ENCODE measurements around the gene GPR68.
A peak's percentile ranks its signal among the peaks of the same experiment; 100 is the strongest.

Gene GPR68

GRCh38 chr14:91244501-91244901 is at the start of gene GPR68:
TSS of gene GPR68 (minus strand) at chr14:91244704. CDS start at chr14:91235050, 9,654 bp downstream.
- peak in 37 of 51 donors; percentile 4 to 71 (median 47) for DNase-seq

- no peak for DNase-seq
Observed at GRCh38 chr14:91294153-91294552, 49.6 kb upstream of the GPR68 start.

- peak in 3 of 51 donors; percentile 11 to 21 (median 16) for DNase-seq
Observed at GRCh38 chr14:91293281-91293680, 48.8 kb upstream of the GPR68 start.

- DNase-seq = no peak
Observed at GRCh38 chr14:91292491-91292890, 48.0 kb upstream of the GPR68 start.

- no peak for DNase-seq
Observed at GRCh38 chr14:91291786-91292405, 47.4 kb upstream of the GPR68 start.

GRCh38 chr14:91290986-91291385 is 46.5 kb upstream of the GPR68 start:
- no peak for DNase-seq

DNA sequence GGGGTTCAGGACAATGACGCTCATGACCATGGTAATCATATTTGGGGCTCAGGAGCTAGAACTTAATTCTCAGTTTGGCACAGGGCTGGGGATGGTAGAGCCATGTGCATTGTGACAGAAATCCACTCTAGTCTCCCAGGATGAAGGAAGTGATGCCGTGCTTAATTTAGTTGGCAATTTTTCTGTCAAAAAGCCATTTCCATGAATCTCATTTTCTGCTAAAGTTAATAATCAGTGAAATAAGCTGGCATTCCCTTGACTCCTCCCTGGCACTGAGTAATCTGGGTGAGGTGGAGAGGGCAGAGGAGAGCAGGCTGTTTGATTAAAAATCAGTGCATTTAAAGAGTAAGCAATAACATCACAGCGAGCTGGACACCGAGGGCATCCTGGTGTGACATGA is 45.0 kb upstream of the GPR68 start:
- no peak for DNase-seq

GRCh38 chr14:91288876-91289275 is 44.4 kb upstream of the GPR68 start:
- no peak for DNase-seq

- DNase-seq = peak in 44 of 51 donors; percentile 6 to 84 (median 45)
Observed at GRCh38 chr14:91286530-91286937, 42.0 kb upstream of the GPR68 start.

DNA sequence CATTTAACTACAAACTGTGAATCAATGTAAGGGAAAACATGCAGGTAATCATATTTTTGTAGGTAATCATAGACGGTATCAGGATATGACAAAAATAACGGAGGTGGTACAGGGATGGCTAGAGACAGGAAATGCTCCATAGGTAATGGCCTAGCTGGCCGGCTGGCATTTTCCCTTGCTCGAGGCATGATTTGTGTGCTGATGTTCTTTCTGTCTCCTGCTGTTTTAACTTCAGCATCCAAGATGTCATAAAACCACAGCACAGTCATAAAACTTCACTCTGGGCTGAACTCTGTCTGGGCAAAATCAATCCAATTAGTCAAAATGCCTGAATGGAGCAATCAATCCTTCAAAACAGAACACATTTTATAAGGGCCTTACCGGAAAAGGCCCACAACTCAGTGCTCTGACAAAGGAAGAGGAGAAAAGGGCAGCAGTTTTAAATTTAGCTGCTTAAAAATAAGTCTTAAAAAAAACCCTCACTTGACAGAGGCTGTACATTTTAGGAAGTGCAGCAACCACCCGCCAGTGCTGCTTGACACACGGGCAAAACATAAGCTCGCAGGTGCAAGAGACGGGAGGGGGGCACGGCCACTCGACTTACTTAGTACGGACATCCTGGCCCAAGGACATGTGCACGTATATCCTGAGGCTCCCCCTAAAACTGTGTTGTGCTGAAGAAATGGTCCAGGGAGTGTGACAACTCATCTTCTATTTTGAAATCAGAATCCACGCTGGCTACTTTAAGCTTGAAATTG is 40.5 kb upstream of the GPR68 start:
- no peak for DNase-seq

GRCh38 chr14:91284146-91284790 is 39.8 kb upstream of the GPR68 start:
- no peak for DNase-seq

DNA sequence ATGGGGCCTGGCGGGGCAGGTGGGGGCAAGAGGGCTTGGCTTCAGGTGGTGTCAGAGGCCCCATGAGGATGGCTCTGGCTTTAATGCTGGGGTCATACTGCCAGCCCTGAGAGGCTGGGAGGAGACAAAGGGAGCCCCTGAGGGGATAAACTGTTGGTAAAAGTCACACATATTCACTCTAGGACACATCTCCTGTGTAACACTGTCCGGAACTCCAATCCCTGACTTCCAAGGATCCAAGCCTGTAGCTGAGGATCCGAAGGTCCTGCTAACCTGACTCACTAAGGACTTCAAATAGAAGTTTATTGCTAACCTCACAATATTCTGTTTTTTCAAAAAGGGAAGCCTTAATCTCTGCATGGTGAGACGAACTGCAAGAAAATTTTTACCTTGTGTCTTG is 39.2 kb upstream of the GPR68 start:
- DNase-seq = no peak

DNA sequence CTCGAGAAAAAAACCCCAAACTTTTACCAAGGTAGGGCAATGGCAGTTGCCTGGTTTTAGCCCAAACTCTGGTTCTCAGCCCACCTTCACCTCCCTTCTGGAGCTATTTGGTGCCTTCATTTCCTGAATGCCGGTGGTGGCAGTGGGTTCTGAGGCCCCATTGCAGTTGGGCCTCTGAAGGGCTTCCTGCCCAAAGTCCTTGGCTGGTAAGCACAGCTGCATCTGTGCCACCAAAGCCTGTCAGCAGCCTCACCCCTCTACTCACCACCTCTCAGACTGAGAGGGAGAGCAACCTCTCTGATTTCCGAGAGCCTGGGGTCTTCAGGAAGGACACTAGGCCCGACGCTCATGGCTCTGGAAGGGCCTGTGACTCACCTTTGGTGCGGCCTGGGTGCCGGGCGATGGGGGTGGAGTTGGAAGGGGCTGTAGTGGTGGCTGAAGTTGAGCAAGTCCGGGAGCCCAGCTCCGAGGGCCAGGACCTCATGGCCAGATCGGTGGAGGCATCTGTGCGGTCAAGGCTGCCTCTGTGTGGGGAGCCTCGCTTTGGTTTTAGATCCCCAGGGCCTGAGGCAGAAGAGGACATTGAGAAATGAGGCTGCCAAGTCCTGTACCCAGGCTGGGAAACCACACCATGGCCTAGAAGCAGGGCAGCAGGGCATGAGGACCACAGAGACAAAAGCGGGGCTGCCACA is 38.6 kb upstream of the GPR68 start:
- no peak for DNase-seq

GRCh38 chr14:91281346-91281745 is 36.8 kb upstream of the GPR68 start:
- no peak for DNase-seq

DNA sequence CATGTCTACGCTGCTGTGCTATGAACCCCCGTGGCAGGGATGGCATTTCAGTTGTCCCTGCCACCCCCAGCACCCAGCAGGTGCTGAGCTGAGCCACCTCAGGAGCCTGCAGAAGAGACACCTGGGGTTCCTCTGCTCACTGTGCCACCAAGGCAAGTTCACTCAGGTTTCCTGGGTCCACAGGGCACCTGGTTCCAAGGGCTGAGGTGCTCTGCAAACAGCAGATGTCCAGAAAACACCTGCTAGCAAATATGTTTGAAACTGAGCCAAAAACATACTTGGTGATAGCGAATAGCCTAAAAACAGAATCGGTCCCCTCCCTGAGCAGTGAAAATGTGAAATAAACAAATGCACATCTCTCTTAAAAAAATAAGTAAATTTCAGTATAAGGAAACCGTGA is 35.6 kb upstream of the GPR68 start:
- no peak for DNase-seq

GRCh38 chr14:91279354-91279753 is 34.9 kb upstream of the GPR68 start:
- DNase-seq = no peak

DNA sequence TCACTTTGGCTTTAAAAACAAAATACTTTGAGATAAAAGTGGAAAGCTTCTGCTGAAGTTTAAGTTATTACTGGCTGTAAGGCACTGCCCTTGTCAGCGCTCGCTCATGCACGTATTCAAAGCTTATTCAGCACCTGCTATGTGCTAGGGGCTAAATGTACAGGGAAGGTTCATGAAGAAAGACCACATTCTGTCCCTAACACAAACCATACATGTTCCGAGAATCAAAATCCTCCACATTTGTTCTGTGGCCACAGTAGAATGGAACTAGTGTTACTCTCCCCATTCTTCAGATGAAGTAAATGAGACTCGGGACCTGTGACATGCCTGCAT is 33.8 kb upstream of the GPR68 start:
- no peak for DNase-seq

DNA sequence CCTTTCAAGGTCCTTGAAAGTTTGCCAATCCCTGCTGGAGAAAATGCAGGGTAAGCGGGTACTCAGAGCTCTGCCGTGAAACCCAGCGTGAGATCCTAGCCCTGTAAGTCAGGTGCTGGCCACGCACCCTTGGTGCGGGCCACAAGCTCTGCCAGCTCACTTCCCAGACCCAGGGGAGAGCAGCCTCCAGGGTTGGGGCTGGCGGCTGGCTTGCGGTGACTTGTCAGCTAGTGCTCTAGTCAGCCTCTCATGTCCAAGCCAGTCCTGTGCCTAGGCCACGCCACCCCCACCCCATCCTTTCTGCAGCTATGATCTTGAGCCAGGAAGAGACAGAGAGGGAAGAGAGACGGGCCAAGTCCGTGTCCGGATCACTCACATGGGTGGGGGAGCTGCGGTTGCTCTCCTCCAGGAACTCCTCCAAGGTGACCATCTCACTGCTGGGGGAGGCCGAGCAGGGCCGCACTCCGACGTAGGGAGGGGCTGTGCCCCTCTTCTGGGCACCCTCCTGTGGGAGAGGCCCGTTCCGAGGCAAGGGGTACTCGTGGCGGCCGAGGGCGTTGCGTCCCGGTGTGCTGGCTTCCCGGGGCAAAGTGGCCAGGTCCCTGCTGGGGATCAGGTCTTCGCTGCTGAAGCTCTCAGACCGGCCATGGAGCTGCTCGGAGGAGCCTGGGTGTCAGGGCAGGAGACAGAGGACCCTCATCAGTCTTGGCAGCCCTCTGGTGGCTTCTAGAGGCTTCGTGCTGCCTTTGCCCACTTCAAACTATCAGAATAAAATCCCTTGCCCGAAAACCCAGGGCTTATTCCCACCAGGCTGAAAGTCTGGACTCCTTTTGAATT is 33.3 kb upstream of the GPR68 start:
- peak in 1 of 51 donors; percentile 7 for DNase-seq

GRCh38 chr14:91274796-91275195 is 30.3 kb upstream of the GPR68 start:
- no peak for DNase-seq

- no peak for DNase-seq
Observed at GRCh38 chr14:91273885-91274273, 29.4 kb upstream of the GPR68 start.

DNA sequence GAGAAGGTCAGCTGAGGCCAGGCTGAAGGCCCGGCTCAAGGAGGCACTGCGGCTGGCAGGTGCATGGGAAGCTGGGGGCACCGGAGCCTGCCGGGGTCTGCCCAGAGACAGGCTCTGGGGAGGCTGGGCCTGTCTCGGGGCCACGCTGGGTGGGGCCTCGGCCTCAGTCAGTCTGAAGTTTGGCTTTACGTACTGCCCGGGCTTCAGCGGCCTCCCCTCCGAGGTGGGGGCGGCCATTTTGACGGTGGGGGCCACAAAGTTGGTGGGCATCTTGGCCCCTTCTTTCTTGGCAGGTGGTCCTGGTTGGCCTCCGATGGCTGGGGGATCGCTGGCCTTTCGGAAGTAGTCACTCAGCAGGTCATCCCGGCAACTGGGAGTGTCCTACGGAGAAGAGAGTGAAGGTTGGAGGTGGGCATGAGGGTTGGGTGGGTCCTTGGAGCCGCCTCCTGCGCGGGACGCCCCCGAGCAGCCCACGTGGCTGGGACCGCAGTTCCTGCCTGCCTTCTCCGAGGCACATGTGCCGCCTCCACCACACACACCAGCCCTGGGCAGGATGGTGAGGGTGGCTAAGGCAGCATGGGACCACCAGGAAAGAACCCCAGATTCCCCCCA is 28.9 kb upstream of the GPR68 start:
- no peak for DNase-seq

Data from hypothalamus (tissue), 51 donors.